HEK293 (cell line): ENCODE measurements around the gene SHMT2.

Experiments
- IKZF3 ChIP-seq: fragments of 450-650 bp; IDR thresholded peaks from 2 replicates; pipeline ENCODE4 v1.5.0; 2018; ENCODE audit warnings: missing biosample characterization, mild to moderate bottlenecking, missing genetic modification characterization, moderate library complexity
- KLF8 ChIP-seq: fragments of 450-650 bp; formaldehyde crosslinking; IDR thresholded peaks from 2 replicates; pipeline ENCODE4 v1.5.1; 2016; ENCODE audit warnings: missing biosample characterization, missing genetic modification characterization
- KLF9 ChIP-seq: fragments of 450-650 bp; formaldehyde crosslinking; IDR thresholded peaks from 2 replicates; pipeline ENCODE4 v1.5.1; 2016; ENCODE audit warnings: missing biosample characterization, missing genetic modification characterization, low read depth
- OVOL3 ChIP-seq: fragments of 450-650 bp; formaldehyde crosslinking; IDR thresholded peaks from 2 replicates; pipeline ENCODE4 v1.5.1; 2016; ENCODE audit warnings: missing biosample characterization, missing genetic modification characterization
- PRDM1 ChIP-seq: fragments of 450-650 bp; formaldehyde crosslinking; IDR thresholded peaks from 2 replicates; pipeline ENCODE4; 2016; ENCODE audit warnings: missing biosample characterization, missing genetic modification characterization
- RBAK ChIP-seq: fragments of 450-650 bp; formaldehyde crosslinking; IDR thresholded peaks from 2 replicates; pipeline ENCODE4 v1.5.1; 2016; ENCODE audit warnings: missing biosample characterization, missing genetic modification characterization
- SP2 ChIP-seq: fragments of 450-650 bp; formaldehyde crosslinking; IDR thresholded peaks from 2 replicates; pipeline ENCODE4 v1.5.1; 2016; ENCODE audit warnings: missing biosample characterization, missing genetic modification characterization
- YY1 ChIP-seq: fragments of 450-650 bp; formaldehyde crosslinking; IDR thresholded peaks from 2 replicates; pipeline ENCODE4 v1.5.1; 2018; ENCODE audit warnings: missing biosample characterization, missing genetic modification characterization
- ZBTB17 ChIP-seq: fragments of 450-650 bp; formaldehyde crosslinking; IDR thresholded peaks from 2 replicates; pipeline ENCODE4 v1.5.1; 2016; ENCODE audit warnings: missing biosample characterization, missing genetic modification characterization
- ZBTB20 ChIP-seq: fragments of 450-650 bp; formaldehyde crosslinking; IDR thresholded peaks from 2 replicates; pipeline ENCODE4 v1.5.1; 2016; ENCODE audit warnings: missing biosample characterization, missing genetic modification characterization
- ZEB2 ChIP-seq: fragments of 450-650 bp; formaldehyde crosslinking; IDR thresholded peaks from 2 replicates; pipeline ENCODE4 v1.5.1; 2016; ENCODE audit warnings: missing biosample characterization, missing genetic modification characterization
- ZNF121 ChIP-seq: fragments of 450-650 bp; formaldehyde crosslinking; IDR thresholded peaks from 2 replicates; pipeline ENCODE4 v1.5.1; 2016; ENCODE audit warnings: missing biosample characterization, missing genetic modification characterization
- ZNF274 ChIP-seq, 2 experiments: fragments of 200-500 bp in 1 of 2; fragments of 450-650 bp in 1 of 2; sonication (Bioruptor generic) in 1 of 2; formaldehyde crosslinking in 1 of 2; IDR thresholded peaks; 2 replicates each; pipeline versions ENCODE4 v1.5.1 to v1.6.1; 2014 to 2016; ENCODE audit warnings: borderline replicate concordance in 1 of 2, inconsistent platforms in 1 of 2, low read length in 1 of 2, missing biosample characterization in 1 of 2, missing genetic modification characterization in 1 of 2
- ZNF302 ChIP-seq: fragments of 450-650 bp; formaldehyde crosslinking; IDR thresholded peaks from 2 replicates; pipeline ENCODE4 v1.5.1; 2016; ENCODE audit warnings: missing biosample characterization, missing genetic modification characterization, low read depth
- ZNF394 ChIP-seq: fragments of 450-650 bp; formaldehyde crosslinking; IDR thresholded peaks from 2 replicates; pipeline ENCODE4 v1.5.1; 2016; ENCODE audit warnings: missing biosample characterization, missing genetic modification characterization, mild to moderate bottlenecking, moderate library complexity, borderline replicate concordance
- ZNF416 ChIP-seq: fragments of 450-650 bp; formaldehyde crosslinking; IDR thresholded peaks from 2 replicates; pipeline ENCODE4 v1.5.1; 2016; ENCODE audit warnings: missing biosample characterization, missing genetic modification characterization
- ZNF560 ChIP-seq: fragments of 450-650 bp; formaldehyde crosslinking; IDR thresholded peaks from 2 replicates; pipeline ENCODE4 v1.5.1; 2017; ENCODE audit warnings: missing biosample characterization, missing genetic modification characterization, borderline replicate concordance
- ZNF610 ChIP-seq: fragments of 450-650 bp; formaldehyde crosslinking; IDR thresholded peaks from 2 replicates; pipeline ENCODE4 v1.5.1; 2016; ENCODE audit warnings: missing biosample characterization, missing genetic modification characterization, borderline replicate concordance
- ZNF664 ChIP-seq: fragments of 450-650 bp; formaldehyde crosslinking; IDR thresholded peaks from 2 replicates; pipeline ENCODE4 v1.5.1; 2016; ENCODE audit warnings: missing biosample characterization, missing genetic modification characterization
- ZNF707 ChIP-seq: fragments of 450-650 bp; formaldehyde crosslinking; IDR thresholded peaks from 2 replicates; pipeline ENCODE4 v1.5.1; 2016; ENCODE audit warnings: missing biosample characterization, missing genetic modification characterization
- ZNF76 ChIP-seq: fragments of 450-650 bp; formaldehyde crosslinking; IDR thresholded peaks from 2 replicates; pipeline ENCODE4; 2016; ENCODE audit warnings: low read depth, missing biosample characterization, missing genetic modification characterization, borderline replicate concordance
- TF ChIP-seq, protein P1 (sequence below): fragments of 450-650 bp; formaldehyde crosslinking; IDR thresholded peaks from 2 replicates; pipeline ENCODE4 v1.5.1; 2016; ENCODE audit warnings: missing biosample characterization, missing genetic modification characterization, borderline replicate concordance
- TF ChIP-seq, protein P2 (sequence below): fragments of 450-650 bp; formaldehyde crosslinking; IDR thresholded peaks from 2 replicates; pipeline ENCODE4 v1.5.1; 2016; ENCODE audit warnings: missing biosample characterization, missing genetic modification characterization
- TF ChIP-seq, protein P3 (sequence below): IDR thresholded peaks from 2 replicates; pipeline ENCODE4 v1.6.1; 2011; ENCODE audit warnings: mild to moderate bottlenecking, low read depth, low read length, borderline replicate concordance
- TF ChIP-seq, protein P4 (sequence below): fragments of 450-650 bp; formaldehyde crosslinking; IDR thresholded peaks from 2 replicates; pipeline ENCODE4 v1.5.1; 2016; ENCODE audit warnings: missing biosample characterization, missing genetic modification characterization
- TF ChIP-seq, protein P5 (sequence below): fragments of 450-650 bp; formaldehyde crosslinking; IDR thresholded peaks from 2 replicates; pipeline ENCODE4 v1.5.1; 2016; ENCODE audit warnings: missing biosample characterization, missing genetic modification characterization
- TF ChIP-seq, protein P6 (sequence below): sonication (generic); formaldehyde crosslinking; IDR thresholded peaks from 2 replicates; pipeline ENCODE4 v1.8.1; 2022; ENCODE audit warnings: mild to moderate bottlenecking, moderate library complexity, missing genetic modification reagents

SHMT2 gene

DNA sequence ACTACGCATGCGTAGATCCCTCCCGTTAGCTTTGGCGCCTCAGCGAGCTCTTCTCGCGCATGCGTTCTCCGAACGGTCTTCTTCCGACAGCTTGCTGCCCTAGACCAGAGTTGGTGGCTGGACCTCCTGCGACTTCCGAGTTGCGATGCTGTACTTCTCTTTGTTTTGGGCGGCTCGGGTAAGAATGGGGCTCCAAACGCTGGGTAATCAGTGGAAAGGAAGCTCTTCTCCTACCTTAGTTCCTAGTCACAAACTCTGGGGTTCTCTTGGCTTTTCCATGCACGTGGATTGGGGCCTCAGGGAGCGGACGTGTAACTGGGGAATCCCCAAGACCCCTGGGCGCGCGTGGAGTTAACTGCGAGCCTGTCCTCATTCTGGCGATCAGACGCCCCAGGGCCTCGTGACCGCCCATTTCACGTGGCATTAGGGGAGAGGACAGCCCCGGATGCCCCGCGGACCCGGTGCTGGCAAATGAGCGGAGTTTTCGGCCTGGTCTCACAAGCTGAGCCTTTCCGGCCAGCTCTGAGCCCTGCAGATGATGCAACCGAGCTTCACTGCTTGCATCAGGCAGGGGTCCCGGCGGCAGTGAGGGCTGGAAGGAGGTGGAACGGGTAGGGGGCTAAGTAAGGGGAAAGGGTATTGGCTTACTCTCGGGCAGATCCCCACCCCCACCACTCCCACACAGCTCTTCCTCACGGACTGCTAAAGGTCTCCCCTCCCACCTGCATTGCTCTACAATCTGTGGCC, at the start of gene SHMT2 (continued):
- TF ChIP-seq, protein P1, sequence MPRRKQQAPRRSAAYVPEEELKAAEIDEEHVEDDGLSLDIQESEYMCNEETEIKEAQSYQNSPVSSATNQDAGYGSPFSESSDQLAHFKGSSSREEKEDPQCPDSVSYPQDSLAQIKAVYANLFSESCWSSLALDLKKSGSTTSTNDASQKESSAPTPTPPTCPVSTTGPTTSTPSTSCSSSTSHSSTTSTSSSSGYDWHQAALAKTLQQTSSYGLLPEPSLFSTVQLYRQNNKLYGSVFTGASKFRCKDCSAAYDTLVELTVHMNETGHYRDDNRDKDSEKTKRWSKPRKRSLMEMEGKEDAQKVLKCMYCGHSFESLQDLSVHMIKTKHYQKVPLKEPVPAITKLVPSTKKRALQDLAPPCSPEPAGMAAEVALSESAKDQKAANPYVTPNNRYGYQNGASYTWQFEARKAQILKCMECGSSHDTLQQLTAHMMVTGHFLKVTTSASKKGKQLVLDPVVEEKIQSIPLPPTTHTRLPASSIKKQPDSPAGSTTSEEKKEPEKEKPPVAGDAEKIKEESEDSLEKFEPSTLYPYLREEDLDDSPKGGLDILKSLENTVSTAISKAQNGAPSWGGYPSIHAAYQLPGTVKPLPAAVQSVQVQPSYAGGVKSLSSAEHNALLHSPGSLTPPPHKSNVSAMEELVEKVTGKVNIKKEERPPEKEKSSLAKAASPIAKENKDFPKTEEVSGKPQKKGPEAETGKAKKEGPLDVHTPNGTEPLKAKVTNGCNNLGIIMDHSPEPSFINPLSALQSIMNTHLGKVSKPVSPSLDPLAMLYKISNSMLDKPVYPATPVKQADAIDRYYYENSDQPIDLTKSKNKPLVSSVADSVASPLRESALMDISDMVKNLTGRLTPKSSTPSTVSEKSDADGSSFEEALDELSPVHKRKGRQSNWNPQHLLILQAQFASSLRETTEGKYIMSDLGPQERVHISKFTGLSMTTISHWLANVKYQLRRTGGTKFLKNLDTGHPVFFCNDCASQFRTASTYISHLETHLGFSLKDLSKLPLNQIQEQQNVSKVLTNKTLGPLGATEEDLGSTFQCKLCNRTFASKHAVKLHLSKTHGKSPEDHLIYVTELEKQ: no peak
- TF ChIP-seq YY1 (tag by site-specific recombination): no peak
- TF ChIP-seq, protein P2, sequence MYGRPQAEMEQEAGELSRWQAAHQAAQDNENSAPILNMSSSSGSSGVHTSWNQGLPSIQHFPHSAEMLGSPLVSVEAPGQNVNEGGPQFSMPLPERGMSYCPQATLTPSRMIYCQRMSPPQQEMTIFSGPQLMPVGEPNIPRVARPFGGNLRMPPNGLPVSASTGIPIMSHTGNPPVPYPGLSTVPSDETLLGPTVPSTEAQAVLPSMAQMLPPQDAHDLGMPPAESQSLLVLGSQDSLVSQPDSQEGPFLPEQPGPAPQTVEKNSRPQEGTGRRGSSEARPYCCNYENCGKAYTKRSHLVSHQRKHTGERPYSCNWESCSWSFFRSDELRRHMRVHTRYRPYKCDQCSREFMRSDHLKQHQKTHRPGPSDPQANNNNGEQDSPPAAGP (tag by site-specific recombination): no peak; the same call in 1 of the 2 replicates
- no peak for TF ChIP-seq OVOL3
- TF ChIP-seq ZBTB20 (tag by site-specific recombination): peak; percentile 40; the same call in 1 of the 2 replicates
- no peak; the same call in 1 of the 2 replicates for TF ChIP-seq ZBTB17 (tag by site-specific recombination)
- TF ChIP-seq, protein P3, sequence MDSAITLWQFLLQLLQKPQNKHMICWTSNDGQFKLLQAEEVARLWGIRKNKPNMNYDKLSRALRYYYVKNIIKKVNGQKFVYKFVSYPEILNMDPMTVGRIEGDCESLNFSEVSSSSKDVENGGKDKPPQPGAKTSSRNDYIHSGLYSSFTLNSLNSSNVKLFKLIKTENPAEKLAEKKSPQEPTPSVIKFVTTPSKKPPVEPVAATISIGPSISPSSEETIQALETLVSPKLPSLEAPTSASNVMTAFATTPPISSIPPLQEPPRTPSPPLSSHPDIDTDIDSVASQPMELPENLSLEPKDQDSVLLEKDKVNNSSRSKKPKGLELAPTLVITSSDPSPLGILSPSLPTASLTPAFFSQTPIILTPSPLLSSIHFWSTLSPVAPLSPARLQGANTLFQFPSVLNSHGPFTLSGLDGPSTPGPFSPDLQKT: no peak
- no peak for TF ChIP-seq ZNF560 (tag by site-specific recombination)
- 0 out of 2 replicates have a peak, but pooled peaks have one; percentile 15 for TF ChIP-seq KLF8 (tag by site-specific recombination)
- TF ChIP-seq ZNF76 (tag by site-specific recombination): 0 out of 2 replicates have a peak, but pooled peaks have one; percentile 20
- TF ChIP-seq ZNF664 (tag by site-specific recombination): no peak
- TF ChIP-seq ZEB2 (tag by site-specific recombination): peak; percentile 69
- no peak for TF ChIP-seq ZNF302 (tag by site-specific recombination)
- TF ChIP-seq IKZF3 (tag by site-specific recombination): no peak
- TF ChIP-seq PRDM1 (tag by site-specific recombination): no peak
- peak; percentile 18; the same call in 1 of the 2 replicates for TF ChIP-seq ZNF394 (tag by site-specific recombination)
- no peak for TF ChIP-seq RBAK (tag by site-specific recombination)
- TF ChIP-seq, protein P4, sequence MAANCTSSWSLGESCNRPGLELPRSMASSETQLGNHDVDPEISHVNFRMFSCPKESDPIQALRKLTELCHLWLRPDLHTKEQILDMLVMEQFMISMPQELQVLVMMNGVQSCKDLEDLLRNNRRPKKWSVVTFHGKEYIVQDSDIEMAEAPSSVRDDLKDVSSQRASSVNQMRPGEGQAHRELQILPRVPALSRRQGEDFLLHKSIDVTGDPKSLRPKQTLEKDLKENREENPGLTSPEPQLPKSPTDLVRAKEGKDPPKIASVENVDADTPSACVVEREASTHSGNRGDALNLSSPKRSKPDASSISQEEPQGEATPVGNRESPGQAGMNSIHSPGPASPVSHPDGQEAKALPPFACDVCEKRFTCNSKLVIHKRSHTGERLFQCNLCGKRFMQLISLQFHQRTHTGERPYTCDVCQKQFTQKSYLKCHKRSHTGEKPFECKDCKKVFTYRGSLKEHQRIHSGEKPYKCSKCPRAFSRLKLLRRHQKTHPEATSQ (tag by site-specific recombination): no peak
- TF ChIP-seq, protein P5, sequence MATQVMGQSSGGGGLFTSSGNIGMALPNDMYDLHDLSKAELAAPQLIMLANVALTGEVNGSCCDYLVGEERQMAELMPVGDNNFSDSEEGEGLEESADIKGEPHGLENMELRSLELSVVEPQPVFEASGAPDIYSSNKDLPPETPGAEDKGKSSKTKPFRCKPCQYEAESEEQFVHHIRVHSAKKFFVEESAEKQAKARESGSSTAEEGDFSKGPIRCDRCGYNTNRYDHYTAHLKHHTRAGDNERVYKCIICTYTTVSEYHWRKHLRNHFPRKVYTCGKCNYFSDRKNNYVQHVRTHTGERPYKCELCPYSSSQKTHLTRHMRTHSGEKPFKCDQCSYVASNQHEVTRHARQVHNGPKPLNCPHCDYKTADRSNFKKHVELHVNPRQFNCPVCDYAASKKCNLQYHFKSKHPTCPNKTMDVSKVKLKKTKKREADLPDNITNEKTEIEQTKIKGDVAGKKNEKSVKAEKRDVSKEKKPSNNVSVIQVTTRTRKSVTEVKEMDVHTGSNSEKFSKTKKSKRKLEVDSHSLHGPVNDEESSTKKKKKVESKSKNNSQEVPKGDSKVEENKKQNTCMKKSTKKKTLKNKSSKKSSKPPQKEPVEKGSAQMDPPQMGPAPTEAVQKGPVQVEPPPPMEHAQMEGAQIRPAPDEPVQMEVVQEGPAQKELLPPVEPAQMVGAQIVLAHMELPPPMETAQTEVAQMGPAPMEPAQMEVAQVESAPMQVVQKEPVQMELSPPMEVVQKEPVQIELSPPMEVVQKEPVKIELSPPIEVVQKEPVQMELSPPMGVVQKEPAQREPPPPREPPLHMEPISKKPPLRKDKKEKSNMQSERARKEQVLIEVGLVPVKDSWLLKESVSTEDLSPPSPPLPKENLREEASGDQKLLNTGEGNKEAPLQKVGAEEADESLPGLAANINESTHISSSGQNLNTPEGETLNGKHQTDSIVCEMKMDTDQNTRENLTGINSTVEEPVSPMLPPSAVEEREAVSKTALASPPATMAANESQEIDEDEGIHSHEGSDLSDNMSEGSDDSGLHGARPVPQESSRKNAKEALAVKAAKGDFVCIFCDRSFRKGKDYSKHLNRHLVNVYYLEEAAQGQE: peak; percentile 49
- no peak for TF ChIP-seq ZNF707 (tag by site-specific recombination)
- TF ChIP-seq, protein P6, sequence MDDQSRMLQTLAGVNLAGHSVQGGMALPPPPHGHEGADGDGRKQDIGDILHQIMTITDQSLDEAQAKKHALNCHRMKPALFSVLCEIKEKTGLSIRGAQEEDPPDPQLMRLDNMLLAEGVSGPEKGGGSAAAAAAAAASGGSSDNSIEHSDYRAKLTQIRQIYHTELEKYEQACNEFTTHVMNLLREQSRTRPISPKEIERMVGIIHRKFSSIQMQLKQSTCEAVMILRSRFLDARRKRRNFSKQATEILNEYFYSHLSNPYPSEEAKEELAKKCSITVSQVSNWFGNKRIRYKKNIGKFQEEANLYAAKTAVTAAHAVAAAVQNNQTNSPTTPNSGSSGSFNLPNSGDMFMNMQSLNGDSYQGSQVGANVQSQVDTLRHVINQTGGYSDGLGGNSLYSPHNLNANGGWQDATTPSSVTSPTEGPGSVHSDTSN: no peak
- TF ChIP-seq ZNF610 (tag by site-specific recombination): 0 out of 2 replicates have a peak, but pooled peaks have one; percentile 51
- no peak for TF ChIP-seq ZNF274 (IDR thresholded peaks at IDR 0.05; ENCODE audit: low read length)
- no peak for TF ChIP-seq ZNF274 (tag by site-specific recombination; IDR thresholded peaks at IDR 0.05; ENCODE audit: borderline replicate concordance)
- TF ChIP-seq KLF9 (tag by site-specific recombination): no peak
- TF ChIP-seq SP2 (tag by site-specific recombination): peak; percentile 45; the same call in 1 of the 2 replicates
- TF ChIP-seq ZNF121 (tag by site-specific recombination): no peak
- no peak for TF ChIP-seq ZNF416 (tag by site-specific recombination)
